ENCODE measurements around the gene AHRR.

AHRR gene

DNA sequence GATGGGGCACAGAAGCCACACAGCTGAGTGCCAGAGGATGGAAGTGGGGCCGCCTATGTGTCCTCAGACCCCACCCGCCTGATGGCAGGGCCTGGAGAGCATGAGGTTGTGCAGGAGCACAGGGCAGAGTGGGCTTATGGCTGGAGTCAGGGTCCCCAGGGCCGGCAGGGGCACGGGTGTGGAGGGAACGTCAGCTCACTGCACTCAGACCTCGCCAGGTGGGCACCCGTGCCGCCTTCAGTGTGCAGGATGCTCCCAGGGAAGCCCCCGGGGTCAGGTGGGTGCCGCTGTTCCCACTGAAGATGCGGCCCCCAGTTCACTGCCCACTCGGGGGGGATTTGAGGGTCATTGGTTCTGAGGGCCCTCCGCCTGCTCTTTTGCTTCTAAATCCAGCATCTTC lies 156.4 kb downstream of the AHRR start:
- Histone ChIP-seq H3K27me3 (ENCODE audit: control insufficient read depth in 1 of 2, insufficient read depth in 2 of 2, low read length in 2 of 2) (peaks cover 58 to 72% of the 10 kb centered on the region in 2 donors), H3K27ac (ENCODE audit: low read length) (no peak overlapping the region), H3K4me3 (ENCODE audit: low read length in 2 of 2) (no peak overlapping the region), H3K9me3 (ENCODE audit: control insufficient read depth in 2 of 2, low read length in 2 of 2) (no peaks in the 10 kb centered on the region), H3K4me1 (ENCODE audit: control insufficient read depth, insufficient read depth, low read length) (peaks cover 15% of the 10 kb centered on the region), H3K9ac (ENCODE audit: low read length in 2 of 2) (no peak overlapping the region), H3K36me3 (ENCODE audit: control insufficient read depth in 2 of 2, insufficient read depth in 2 of 2, low read length in 2 of 2) (no peaks in the 10 kb centered on the region)

- Histone ChIP-seq H3K4me3 (ENCODE audit: low read length in 2 of 2) (no peak overlapping the region), H3K27me3 (ENCODE audit: control insufficient read depth in 1 of 2, insufficient read depth in 2 of 2, low read length in 2 of 2) (peaks cover 60 to 76% of the 10 kb centered on the region in 2 donors), H3K4me1 (ENCODE audit: control insufficient read depth, insufficient read depth, low read length) (peaks cover 15% of the 10 kb centered on the region), H3K9ac (ENCODE audit: low read length in 2 of 2) (no peak overlapping the region), H3K9me3 (ENCODE audit: control insufficient read depth in 2 of 2, low read length in 2 of 2) (no peaks in the 10 kb centered on the region), H3K27ac (ENCODE audit: low read length) (no peak overlapping the region), H3K36me3 (ENCODE audit: control insufficient read depth in 2 of 2, insufficient read depth in 2 of 2, low read length in 2 of 2) (no peaks in the 10 kb centered on the region)
Observed at GRCh38 chr5:478369-478981, 157.0 kb downstream of the AHRR start.

DNA sequence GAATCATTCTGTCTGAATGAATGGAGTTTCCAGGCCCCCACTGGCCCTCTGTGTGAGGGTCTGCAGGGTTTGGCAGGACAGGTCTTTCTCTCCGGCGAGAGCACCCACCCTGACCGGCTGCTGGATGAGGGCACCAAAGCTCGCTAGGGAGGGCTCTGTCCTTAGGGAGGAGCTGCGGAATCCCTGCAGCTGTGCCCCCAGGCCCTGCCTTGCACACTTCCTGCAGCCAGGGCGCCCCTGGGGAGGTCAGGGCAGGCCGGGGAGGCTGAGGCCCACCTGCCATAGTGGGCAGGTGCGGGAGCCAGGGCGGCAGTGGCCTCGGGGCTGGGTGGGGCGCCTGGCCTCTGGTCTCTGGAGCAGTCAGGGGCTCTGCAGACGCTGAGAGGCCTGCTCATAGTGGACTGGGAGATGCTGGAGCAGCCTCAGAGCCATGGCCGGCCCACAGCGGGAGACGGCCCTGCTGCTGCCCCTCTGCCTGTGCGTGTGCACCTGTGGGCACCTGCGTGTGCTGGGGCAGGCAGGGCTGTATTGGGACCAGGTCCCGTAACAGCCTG lies 157.5 kb downstream of the AHRR start:
- peaks cover 10% of the 10 kb centered on the region for H3K4me1 ChIP-seq (ENCODE audit: control insufficient read depth, insufficient read depth, low read length)
- peaks cover 60 to 76% of the 10 kb centered on the region in 2 donors for H3K27me3 ChIP-seq (ENCODE audit: control insufficient read depth in 1 of 2, insufficient read depth in 2 of 2, low read length in 2 of 2)
- H3K4me3 ChIP-seq (ENCODE audit: low read length in 2 of 2): no peak overlapping the region
- H3K27ac ChIP-seq (ENCODE audit: low read length): no peak overlapping the region
- no peaks in the 10 kb centered on the region for H3K9me3 ChIP-seq (ENCODE audit: control insufficient read depth in 2 of 2, low read length in 2 of 2)
- no peak overlapping the region for H3K9ac ChIP-seq (ENCODE audit: low read length in 2 of 2)
- H3K36me3 ChIP-seq (ENCODE audit: control insufficient read depth in 2 of 2, insufficient read depth in 2 of 2, low read length in 2 of 2): no peaks in the 10 kb centered on the region

DNA sequence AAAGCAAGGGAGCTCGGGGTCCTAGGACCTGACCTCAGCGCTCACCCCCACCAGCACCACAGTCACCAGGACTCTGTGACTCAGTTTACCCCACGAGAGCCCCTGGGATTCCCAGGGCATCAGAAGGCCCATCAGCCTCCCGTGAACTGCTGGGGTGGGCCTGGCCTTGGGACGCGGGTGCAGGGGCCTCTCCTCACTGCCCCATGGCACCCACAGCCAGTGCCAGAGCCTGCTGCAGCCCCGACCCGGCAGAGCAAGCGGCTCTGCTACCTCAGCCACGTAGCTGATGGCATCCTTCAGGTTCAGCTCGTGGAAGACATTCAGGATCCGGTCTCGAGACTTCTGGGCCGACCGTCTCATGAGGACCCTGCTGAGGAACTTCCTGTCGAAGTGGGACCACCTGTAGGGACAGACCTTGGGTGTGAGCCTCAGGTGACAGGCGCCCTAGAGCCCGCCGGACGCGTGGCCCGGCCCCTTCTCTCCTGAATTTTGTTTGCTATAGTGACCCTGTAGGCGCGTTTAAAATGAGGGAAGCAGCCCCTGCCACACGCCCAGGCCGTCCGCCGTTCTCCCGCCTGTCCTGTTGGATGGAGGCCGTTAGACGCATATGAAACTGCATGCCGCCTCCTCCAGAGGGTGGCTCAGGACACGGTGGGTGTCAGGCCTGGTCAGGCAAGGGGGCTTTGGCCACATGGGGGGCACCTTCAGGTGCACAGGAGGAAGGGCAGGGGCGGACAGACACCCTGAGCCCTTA lies 158.2 kb downstream of the AHRR start:
- H3K9ac ChIP-seq (ENCODE audit: low read length in 2 of 2): no peak overlapping the region
- H3K9me3 ChIP-seq (ENCODE audit: control insufficient read depth in 2 of 2, low read length in 2 of 2): no peaks in the 10 kb centered on the region
- no peak overlapping the region for H3K27ac ChIP-seq (ENCODE audit: low read length)
- H3K36me3 ChIP-seq (ENCODE audit: control insufficient read depth in 2 of 2, insufficient read depth in 2 of 2, low read length in 2 of 2): no peaks in the 10 kb centered on the region
- H3K27me3 ChIP-seq (ENCODE audit: control insufficient read depth in 1 of 2, insufficient read depth in 2 of 2, low read length in 2 of 2): peaks cover 62 to 74% of the 10 kb centered on the region in 2 donors
- H3K4me3 ChIP-seq (ENCODE audit: low read length in 2 of 2): no peak overlapping the region
- H3K4me1 ChIP-seq (ENCODE audit: control insufficient read depth, insufficient read depth, low read length): peaks cover 9% of the 10 kb centered on the region

- Histone ChIP-seq H3K9ac (ENCODE audit: low read length in 2 of 2) (no peak overlapping the region), H3K27ac (ENCODE audit: low read length) (no peak overlapping the region), H3K36me3 (ENCODE audit: control insufficient read depth in 2 of 2, insufficient read depth in 2 of 2, low read length in 2 of 2) (no peaks in the 10 kb centered on the region), H3K9me3 (ENCODE audit: control insufficient read depth in 2 of 2, low read length in 2 of 2) (no peaks in the 10 kb centered on the region), H3K27me3 (ENCODE audit: control insufficient read depth in 1 of 2, insufficient read depth in 2 of 2, low read length in 2 of 2) (peaks cover 52 to 61% of the 10 kb centered on the region in 2 donors), H3K4me1 (ENCODE audit: control insufficient read depth, insufficient read depth, low read length) (no peaks in the 10 kb centered on the region), H3K4me3 (ENCODE audit: low read length in 2 of 2) (no peak overlapping the region)
Observed at GRCh38 chr5:481347-481746, 159.8 kb downstream of the AHRR start.

DNA sequence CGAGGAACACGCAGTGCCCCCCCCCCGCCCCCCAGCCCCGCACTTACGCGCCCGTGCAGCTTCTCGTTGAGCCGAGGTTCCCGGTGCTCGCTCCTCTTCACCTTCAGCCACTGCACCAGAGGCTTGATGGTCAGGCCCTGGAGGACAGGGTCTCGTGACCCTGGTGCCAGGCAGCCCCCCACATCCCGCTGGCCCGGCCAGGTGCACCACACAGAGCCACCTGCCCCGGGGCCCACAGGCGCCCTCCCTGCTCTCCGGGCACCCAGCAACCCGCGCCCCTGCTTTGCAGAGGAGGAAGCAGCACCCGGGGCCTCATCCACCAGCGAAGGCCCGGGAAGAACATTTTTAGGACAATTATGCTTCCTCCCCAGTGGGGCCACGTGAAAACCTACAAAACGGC lies 160.5 kb downstream of the AHRR start:
- Histone ChIP-seq H3K9me3 (ENCODE audit: control insufficient read depth in 2 of 2, low read length in 2 of 2) (no peaks in the 10 kb centered on the region), H3K4me3 (ENCODE audit: low read length in 2 of 2) (no peak overlapping the region), H3K27ac (ENCODE audit: low read length) (no peak overlapping the region), H3K36me3 (ENCODE audit: control insufficient read depth in 2 of 2, insufficient read depth in 2 of 2, low read length in 2 of 2) (no peaks in the 10 kb centered on the region), H3K4me1 (ENCODE audit: control insufficient read depth, insufficient read depth, low read length) (no peaks in the 10 kb centered on the region), H3K27me3 (ENCODE audit: control insufficient read depth in 1 of 2, insufficient read depth in 2 of 2, low read length in 2 of 2) (peaks cover 46 to 57% of the 10 kb centered on the region in 2 donors), H3K9ac (ENCODE audit: low read length in 2 of 2) (no peak overlapping the region)

GRCh38 chr5:482506-482905 lies 161.0 kb downstream of the AHRR start:
- no peaks in the 10 kb centered on the region for H3K9me3 ChIP-seq (ENCODE audit: control insufficient read depth in 2 of 2, low read length in 2 of 2)
- H3K36me3 ChIP-seq (ENCODE audit: control insufficient read depth in 2 of 2, insufficient read depth in 2 of 2, low read length in 2 of 2): no peaks in the 10 kb centered on the region
- peaks cover 41 to 52% of the 10 kb centered on the region in 2 donors for H3K27me3 ChIP-seq (ENCODE audit: control insufficient read depth in 1 of 2, insufficient read depth in 2 of 2, low read length in 2 of 2)
- H3K9ac ChIP-seq (ENCODE audit: low read length in 2 of 2): no peak overlapping the region
- no peak overlapping the region for H3K4me3 ChIP-seq (ENCODE audit: low read length in 2 of 2)
- no peak overlapping the region for H3K27ac ChIP-seq (ENCODE audit: low read length)
- no peaks in the 10 kb centered on the region for H3K4me1 ChIP-seq (ENCODE audit: control insufficient read depth, insufficient read depth, low read length)

DNA sequence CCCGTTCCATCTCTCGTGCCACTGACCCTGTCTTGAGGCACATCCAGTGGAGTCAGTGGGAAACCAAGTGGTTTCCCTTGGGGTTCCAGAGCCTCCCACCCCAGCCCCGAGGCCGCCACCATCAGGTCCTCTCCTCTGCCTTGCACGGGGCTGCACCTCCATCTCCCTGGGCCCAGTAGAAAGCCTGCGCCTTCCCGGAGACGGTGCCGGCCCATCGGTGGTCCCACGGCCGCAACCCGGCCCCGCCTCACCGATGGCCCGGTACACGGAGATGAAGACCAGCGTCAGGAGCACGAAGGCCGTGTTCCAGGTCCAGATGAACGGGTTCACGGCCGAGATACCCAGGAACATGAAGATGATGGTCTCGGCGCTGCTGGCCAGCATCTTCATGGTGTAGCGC lies 161.5 kb downstream of the AHRR start:
- no peak overlapping the region for H3K9ac ChIP-seq (ENCODE audit: low read length in 2 of 2)
- no peaks in the 10 kb centered on the region for H3K9me3 ChIP-seq (ENCODE audit: control insufficient read depth in 2 of 2, low read length in 2 of 2)
- H3K4me1 ChIP-seq (ENCODE audit: control insufficient read depth, insufficient read depth, low read length): no peaks in the 10 kb centered on the region
- peaks cover 38 to 47% of the 10 kb centered on the region in 2 donors for H3K27me3 ChIP-seq (ENCODE audit: control insufficient read depth in 1 of 2, insufficient read depth in 2 of 2, low read length in 2 of 2)
- H3K27ac ChIP-seq (ENCODE audit: low read length): no peak overlapping the region
- no peak overlapping the region for H3K4me3 ChIP-seq (ENCODE audit: low read length in 2 of 2)
- H3K36me3 ChIP-seq (ENCODE audit: control insufficient read depth in 2 of 2, insufficient read depth in 2 of 2, low read length in 2 of 2): no peaks in the 10 kb centered on the region

- H3K9ac ChIP-seq (ENCODE audit: low read length in 2 of 2): no peak overlapping the region
- H3K4me1 ChIP-seq (ENCODE audit: control insufficient read depth, insufficient read depth, low read length): no peaks in the 10 kb centered on the region
- peaks cover 32 to 42% of the 10 kb centered on the region in 2 donors for H3K27me3 ChIP-seq (ENCODE audit: control insufficient read depth in 1 of 2, insufficient read depth in 2 of 2, low read length in 2 of 2)
- no peaks in the 10 kb centered on the region for H3K36me3 ChIP-seq (ENCODE audit: control insufficient read depth in 2 of 2, insufficient read depth in 2 of 2, low read length in 2 of 2)
- H3K27ac ChIP-seq (ENCODE audit: low read length): no peak overlapping the region
- no peaks in the 10 kb centered on the region for H3K9me3 ChIP-seq (ENCODE audit: control insufficient read depth in 2 of 2, low read length in 2 of 2)
- H3K4me3 ChIP-seq (ENCODE audit: low read length in 2 of 2): no peak overlapping the region
Observed at GRCh38 chr5:483434-484140, 162.1 kb downstream of the AHRR start.

GRCh38 chr5:484556-484955 lies 163.0 kb downstream of the AHRR start:
- Histone ChIP-seq H3K9ac (ENCODE audit: low read length in 2 of 2) (no peak overlapping the region), H3K27ac (ENCODE audit: low read length) (no peak overlapping the region), H3K4me1 (ENCODE audit: control insufficient read depth, insufficient read depth, low read length) (no peaks in the 10 kb centered on the region), H3K4me3 (ENCODE audit: low read length in 2 of 2) (no peak overlapping the region), H3K27me3 (ENCODE audit: control insufficient read depth in 1 of 2, insufficient read depth in 2 of 2, low read length in 2 of 2) (peaks cover 22 to 33% of the 10 kb centered on the region in 2 donors), H3K9me3 (ENCODE audit: control insufficient read depth in 2 of 2, low read length in 2 of 2) (no peaks in the 10 kb centered on the region), H3K36me3 (ENCODE audit: control insufficient read depth in 2 of 2, insufficient read depth in 2 of 2, low read length in 2 of 2) (no peaks in the 10 kb centered on the region)

All from stomach smooth muscle (tissue), 2 donors.